ENCODE data around the gene SPATA3.

Gene SPATA3

DNA sequence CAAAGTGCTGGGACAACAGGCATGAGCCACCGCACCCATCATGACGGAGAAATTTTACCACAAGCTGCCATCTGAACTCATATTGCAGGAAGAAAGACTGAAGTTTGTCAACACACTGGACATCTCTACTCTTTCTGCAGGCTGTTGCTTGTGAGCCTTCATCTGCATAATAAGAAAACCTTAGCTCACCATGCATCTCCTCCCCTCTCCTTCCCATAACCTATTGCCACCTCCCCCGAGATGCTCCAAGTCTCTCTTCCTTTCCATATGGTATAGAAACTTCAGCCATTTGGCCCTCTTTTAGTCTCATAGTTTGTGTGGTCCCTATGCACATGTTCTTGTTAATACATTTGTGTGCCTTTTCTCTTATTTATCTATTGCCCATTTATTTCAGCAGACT lies 22.3 kb downstream of the SPATA3 start:
- no peak for TF ChIP-seq CTCF (IDR thresholded peaks at IDR 0.05)

GRCh38 chr2:231028889-231029288 lies 33.0 kb downstream of the SPATA3 start:
- no peak for TF ChIP-seq CTCF (IDR thresholded peaks at IDR 0.05)

DNA sequence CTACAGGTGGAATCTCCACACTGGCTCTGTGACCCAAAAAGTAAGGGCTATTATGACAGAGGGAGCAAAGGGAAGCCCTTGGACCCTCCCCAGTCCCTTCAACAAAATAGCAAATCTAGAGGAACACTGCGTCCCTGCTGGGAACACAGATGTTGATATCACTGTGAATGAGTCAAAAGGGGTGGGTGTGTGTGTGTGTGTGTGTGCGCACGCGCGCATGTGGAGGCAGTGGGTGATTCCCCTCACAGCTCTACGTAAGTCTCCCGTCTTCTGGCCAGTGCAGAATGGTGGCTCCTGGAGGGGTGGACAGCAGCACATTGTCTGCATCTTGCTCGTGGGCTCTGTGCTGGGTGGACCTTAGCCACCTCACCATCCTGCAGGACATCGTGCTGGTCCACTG lies 33.6 kb downstream of the SPATA3 start:
- no peak for TF ChIP-seq CTCF (IDR thresholded peaks at IDR 0.05)

- TF ChIP-seq CTCF (IDR thresholded peaks at IDR 0.05) = no peak
These were observed 34.8 kb downstream of the SPATA3 start for GRCh38 chr2:231030725-231031124.

DNA sequence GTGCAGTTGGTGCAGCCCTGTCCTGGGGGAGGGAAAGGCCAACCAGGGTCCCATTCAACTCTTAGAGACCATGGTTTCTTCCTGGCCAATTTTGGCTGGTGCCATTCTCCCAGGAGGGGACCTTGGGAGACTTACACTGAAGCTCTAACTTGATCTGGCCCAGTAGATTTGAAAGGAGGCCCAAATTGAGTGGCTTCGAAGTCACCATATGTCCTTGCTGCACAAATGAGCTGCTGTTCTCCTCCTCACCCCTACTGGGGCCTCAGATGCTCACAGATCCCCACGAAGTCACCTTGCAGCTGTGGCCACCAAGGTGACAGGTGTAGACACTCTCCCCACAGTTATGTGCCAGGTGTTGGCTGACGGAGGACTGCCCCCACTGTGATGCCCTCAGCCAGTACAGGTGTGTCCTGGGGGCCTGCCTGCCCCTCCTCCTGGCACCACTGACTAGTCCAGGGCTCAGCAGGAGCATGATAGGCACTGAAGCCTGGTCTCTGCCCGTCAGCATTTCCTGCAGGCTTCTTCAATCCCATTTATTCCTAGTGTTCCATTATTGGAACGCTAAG lies 36.7 kb downstream of the SPATA3 start:
- TF ChIP-seq CTCF (IDR thresholded peaks at IDR 0.05) = no peak

DNA sequence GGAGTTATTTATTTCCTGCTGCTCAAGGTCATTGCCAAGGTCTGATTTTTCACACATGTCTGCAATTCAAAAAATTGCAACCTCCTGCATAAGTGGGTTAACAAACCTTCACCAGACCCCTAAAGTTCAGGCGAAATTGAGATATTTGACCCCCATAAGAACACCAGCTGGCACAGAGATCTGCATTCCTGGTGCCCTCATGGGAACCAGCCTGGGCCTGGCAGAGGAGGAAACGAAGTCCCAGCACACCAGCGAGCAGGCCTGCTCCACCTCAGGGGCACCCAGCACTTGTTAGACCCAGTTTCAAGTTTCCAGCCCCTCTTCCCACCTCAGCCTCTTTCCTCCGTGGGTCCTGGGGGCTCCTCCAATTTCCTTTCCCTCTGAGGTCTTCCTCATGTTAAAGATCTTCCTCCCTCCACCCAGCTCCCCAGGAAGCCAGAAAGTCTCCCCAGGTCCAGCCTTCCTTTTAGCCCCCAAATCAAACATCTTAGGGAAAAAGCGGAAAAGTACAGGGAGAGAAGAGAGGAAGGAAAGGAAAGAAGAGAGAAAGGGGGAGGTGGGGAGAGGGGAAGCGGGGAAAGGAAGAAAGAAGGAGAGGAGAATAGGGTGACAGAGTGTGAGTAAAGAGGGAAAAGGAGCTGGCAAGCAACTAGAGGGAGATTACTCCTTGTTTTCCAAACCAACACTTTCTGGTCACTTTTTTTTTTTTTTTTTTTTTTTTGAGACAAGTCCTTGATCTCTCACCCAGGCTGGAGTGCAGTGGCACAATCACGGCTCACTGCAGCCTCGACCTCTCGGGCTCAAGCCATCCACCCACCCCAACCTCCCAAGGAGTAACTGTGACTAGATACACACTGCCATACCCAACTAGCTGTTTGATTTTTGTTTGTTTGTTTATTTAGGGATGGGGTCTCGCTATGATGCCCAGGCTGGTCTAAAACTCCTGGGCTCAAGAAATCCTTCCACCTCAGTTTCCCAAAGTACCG lies 37.5 kb downstream of the SPATA3 start:
- no peak for TF ChIP-seq CTCF (IDR thresholded peaks at IDR 0.05)

DNA sequence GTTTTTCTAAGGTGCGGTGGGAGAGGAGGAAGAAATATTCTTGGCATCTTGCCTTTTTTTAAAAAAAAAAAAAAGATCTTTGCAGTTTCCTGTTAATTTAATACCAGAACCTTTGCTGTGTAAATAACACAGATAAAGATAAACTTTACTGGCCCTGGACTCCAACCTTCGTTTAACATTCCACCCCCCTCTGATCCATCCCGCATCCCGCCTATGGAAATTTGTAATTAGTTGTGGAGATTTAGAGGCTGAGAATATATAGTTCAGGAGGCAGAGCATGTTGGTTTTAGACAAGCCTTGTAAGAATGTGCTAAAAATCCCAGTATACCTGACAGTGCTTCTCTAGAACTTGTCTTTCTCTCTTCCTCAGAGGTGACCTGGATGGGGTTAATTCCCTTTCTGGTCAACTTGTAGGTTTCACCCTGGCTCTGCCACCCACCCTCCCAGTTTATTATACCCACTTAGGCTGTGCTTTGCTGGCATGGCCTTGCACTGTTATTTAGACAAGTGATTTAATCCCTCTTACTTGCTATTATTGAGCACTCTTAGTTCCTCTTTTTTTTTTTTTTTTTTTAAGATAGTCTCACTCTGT lies 38.5 kb downstream of the SPATA3 start:
- no peak for TF ChIP-seq CTCF (IDR thresholded peaks at IDR 0.05)

Measured in LNCAP (cell line).